HG02981 (cell line): ENCODE measurements around the gene INTS11.
"Not testable (repeated sequence)": the region's sequence is repeated elsewhere in the genome, so short reads cannot be mapped to it uniquely, and the experiment has no call there.

ENCODE experiments used
- ATAC-seq: cut with Tn5 transposase; IDR thresholded peaks from one replicate; pipeline ENCODE4 v1.9.1; 2021; ENCODE audit warnings: mild to moderate bottlenecking, moderate library complexity; ENCODE audit not compliant: unreplicated experiment

INTS11 gene

GRCh38 chr1:1331068-1331965 lies 6.9 kb upstream of the INTS11 start, which contains the start of gene TAS1R3:
TAS1R3 (plus strand) TSS chr1:1331280; CDS start chr1:1331346, 66 bp downstream.
- ATAC-seq: no peak

DNA sequence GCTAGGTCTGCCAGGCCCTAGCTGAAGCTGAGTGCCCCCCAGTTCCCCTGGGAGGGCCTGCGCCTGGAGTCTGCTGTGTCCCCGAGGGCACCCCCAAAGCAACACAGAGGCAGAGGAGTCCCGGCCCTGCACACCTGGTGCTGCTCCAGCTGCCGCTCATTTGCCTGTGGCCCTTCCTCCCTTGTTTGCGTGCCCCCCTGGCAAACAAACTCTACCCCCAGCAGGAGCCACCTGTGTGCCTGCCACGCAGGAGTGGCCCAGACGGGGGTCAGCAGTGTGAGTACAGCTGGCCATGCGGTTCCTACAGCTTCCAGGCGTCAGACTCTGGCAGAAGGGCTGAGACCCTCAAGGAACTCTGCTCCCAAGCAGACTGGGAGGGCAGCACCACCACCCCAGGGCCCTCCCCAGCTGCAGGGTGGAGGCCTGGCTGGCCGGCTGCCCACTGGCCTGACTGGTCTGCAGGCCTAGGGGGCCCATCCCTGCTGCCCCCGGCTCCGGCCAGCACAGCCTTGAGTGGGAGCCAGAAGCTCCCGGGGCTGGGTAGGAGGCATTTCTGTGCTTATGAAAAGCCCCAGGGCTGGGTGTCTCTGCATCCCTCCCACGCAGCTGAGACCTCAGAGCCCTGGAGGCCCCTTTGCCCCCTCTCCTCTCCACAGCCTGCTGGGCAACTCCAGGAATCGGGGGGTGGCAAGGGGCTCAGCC lies 6.1 kb upstream of the INTS11 start:
- no peak for ATAC-seq

DNA sequence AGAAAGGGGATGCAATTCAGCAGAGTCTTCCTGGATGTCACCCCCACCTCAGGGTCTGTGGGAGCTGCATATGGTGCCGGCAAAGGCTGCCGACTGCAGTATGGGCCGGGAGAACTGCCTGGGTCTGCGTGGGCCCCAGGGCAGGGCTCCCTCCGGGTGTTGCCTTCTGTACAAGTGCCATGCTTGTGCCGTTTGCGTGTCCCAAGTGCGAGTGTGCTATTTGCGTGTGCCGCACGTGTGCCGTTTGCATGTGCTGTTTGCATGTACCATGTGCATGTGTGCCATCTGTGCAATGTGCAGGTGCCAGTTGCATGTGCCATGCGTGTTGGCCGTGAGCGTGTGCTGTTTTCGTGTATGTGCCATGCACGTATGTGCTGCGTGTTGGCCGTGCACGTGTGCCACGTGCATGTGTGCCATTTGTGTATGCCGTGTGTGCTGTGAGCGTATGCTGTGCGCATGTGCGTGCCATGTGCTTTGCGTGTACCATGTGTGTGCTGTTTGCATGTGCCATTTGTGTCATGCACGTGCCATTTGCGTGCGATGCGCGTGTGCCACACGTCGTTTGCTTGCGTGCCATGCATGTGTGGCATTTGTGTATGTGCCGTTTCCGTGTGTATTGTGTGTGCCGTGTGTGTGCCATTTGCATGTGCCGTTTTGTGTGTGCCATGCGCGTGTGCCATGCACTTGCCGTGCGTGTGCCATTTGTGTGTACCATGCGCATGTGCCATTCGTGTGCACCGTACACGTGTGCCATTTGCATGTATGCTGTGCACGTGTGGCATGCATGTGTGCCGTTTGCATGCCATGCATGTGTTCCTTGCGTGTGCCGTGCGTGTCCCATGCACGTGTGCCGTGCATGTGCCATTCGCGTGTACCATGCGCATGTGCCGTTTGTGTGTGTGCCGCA lies 5.1 kb upstream of the INTS11 start:
- no peak for ATAC-seq

GRCh38 chr1:1328254-1328653 lies 3.8 kb upstream of the INTS11 start:
- no peak for ATAC-seq

- no peak for ATAC-seq
These were observed 2.8 kb upstream of the INTS11 start for GRCh38 chr1:1327291-1327690.

DNA sequence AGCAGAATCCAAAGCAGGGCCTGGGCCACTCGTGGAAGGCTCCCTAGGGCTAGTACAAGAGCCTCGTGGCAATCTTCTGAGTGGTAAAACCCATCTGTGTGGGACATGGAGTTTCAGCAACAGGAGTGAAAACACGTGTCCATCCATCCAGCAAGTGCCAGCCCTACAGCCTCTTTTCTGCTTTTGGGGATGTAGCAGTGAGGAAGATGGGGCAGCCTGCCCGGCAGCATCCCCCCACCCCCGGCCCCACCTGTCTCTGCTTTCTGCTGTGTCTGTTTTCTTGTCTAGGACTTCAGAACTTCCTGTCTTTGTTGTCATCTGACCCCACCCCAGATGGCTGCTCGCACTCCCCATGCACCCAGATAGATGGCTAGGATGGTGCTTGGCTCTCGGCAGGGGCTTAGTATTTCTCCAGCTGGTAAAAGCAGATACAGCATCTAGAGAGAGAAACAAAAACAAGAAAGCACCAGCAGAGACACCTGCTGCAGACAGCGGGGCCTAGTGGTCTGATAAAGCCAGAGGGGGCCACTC lies 1.7 kb upstream of the INTS11 start:
- no peak for ATAC-seq

- ATAC-seq: no peak
These were observed 1.0 kb upstream of the INTS11 start for GRCh38 chr1:1325288-1326074.

GRCh38 chr1:1324084-1324523 lies 356 bp downstream of the INTS11 start:
- peak; percentile 17 for ATAC-seq

DNA sequence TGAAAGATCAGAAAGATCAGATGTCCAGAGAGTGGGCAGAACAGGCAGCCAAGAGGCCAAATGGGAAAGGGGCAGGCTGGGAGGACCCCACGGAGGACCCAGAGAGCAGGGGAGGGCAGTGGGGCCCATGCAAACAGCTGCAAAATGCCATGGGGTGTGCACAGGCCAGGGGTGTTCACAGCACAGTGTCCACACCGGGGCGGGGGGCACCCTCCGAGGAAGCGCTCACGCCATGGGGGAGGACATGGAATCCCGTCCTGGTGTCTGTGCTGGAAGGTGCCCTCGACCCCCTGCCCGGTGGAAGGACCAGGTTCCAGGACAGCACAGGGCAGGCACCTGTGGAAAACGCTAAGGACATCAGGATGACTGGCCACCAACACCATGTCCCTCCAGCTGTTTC lies 1.5 kb downstream of the INTS11 start:
- ATAC-seq: no peak

GRCh38 chr1:1322418-1322817 lies 2.0 kb downstream of the INTS11 start:
- no peak for ATAC-seq

DNA sequence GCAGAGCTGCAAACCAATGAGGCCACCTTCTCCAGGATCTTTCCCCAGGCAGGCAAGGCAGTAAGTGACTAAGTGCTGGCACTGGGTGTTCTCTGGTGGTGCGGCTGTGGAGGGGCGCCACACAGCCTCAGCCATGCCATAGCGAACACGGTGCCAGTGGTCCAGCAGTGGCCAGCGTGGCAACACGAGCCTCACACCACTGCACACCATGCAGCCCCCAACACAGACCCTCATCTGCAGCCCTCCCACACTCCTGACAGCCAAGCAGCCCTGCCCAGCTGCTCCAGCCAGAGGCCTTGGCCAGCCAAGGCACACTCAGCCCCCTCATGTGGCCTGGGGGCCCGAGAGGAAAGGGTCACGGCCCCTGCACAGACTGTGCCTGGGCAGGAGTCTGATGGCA lies 3.0 kb downstream of the INTS11 start:
- ATAC-seq: no peak

DNA sequence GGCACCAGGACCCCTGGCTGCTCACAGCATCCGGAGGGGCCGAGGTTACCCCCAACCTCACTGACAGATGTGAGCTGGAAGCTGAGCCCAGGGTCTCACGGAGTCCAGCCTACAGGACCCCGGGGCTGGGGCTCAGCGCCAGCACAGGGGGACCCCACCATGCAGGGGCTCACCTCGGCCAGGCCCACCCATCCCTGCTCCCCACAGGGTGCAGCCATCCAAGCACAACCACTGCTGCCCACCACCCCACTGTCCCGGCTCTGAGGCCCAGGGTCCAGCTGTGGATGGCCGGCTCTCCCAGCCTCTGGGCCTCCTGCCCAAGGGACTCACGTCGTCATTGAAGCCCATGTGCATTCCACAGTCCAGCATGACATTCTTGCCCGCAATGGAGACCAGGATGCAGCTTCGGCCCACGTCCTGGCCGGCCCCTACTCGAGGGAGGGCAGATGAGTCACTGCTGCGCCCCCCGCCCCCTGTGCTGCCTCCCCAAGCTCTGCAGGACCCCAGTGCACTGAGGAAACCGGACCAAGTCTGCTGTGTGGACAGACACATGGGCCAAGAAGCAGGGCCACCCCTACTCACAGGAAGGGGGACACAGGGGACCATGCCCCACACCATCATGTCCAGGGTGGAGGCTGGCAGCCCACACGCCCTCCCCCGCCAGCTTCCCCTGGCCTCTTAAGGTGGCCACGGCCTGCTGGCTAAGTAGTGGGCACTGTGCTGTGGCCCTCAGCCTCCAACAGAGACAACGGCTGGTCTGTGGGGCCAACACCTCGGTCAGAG lies 3.6 kb downstream of the INTS11 start:
- ATAC-seq: no peak

DNA sequence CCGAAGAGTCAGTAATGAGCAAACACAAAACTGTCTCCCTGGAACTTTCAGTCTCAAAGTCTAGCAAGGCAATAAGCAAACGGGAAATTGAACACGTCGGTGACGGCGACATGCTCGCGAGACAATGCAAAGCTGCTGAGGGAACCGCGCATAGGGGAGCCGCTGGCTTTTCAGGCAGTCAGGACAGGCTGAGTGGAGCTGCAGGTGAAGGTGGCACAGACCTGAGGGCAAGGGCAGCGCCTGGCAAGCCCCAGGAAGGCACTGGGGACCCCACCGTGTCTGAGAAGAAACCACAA lies 4.9 kb downstream of the INTS11 start:
- no peak for ATAC-seq

GRCh38 chr1:1318777-1319645 lies 5.4 kb downstream of the INTS11 start:
- no peak for ATAC-seq

DNA sequence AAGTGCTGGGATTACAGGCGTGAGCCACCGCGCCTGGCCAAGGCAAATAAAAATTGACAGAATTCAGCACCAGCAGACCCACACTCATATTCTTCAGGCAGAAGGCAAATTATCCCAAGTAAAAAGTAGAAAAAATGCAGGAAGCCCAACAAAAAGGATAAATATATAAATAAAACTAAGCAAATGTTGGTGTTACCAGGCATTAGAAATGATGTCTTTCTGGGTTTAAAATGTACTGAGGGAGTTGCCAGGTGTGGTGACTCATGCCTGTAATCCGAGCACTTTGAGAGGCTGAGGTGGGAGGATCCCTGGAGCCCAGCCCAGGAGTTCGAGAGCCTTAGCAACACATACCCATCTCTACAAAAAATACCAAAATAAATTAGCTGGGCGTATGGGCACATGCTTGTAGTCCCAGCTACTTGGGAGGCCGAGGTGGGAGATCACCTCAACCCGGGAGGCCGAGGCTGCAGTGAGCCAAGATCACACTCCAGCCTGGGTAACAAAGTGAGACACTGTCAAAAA lies 6.3 kb downstream of the INTS11 start:
- ATAC-seq: no peak

GRCh38 chr1:1317420-1317819 lies 7.0 kb downstream of the INTS11 start:
- no peak for ATAC-seq

GRCh38 chr1:1316199-1316598 lies 8.3 kb downstream of the INTS11 start:
- ATAC-seq: not testable (repeated sequence)

DNA sequence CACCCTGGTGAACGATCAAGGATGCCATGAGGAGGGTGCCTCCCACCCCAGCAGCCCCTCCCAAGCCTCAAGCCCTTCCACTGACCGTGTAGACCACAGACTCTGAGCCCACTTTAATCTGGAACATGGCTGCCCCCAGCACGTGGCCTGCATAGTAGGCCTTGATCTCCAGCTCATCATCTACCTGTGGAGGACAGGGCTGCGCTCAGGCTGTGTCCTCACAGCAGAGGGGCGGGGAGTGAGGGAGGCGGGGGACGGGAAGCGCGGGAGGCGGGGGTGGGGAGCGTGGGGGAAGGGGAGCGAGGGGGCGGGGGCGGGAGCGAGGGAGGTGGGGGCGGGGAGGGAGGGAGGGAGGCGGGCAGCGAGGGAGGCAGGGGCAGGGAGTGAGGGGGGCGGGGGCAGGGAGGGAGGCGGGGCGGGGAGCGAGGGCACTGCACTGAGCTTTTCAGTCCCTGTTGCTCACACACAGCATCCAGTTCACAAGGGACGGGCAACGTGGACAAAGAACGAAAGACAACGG lies 9.0 kb downstream of the INTS11 start:
- ATAC-seq: no peak
